Islet precursor cell (in vitro differentiated cells): Measurements from ENCODE around the gene OR4D2.

Experiments
- DNase-seq: peaks from one replicate; pipeline ENCODE4 v3.0.0-alpha.2; 2018

The OR4D2 gene

GRCh38 chr17:58176200-58176599 is 9.4 kb downstream of the OR4D2 start:
- DNase-seq = no peak

GRCh38 chr17:58181796-58182195 is 15.0 kb downstream of the OR4D2 start:
- DNase-seq = no peak

GRCh38 chr17:58183514-58183913 is 16.7 kb downstream of the OR4D2 start:
- DNase-seq = peak; percentile 7

- peak; percentile 97 for DNase-seq
These were observed 17.7 kb downstream of the OR4D2 start for GRCh38 chr17:58184308-58184985.

- DNase-seq = peak; percentile 54
These were observed 18.4 kb downstream of the OR4D2 start for GRCh38 chr17:58184986-58185761.

- DNase-seq = peak; percentile 39
These were observed 19.8 kb downstream of the OR4D2 start for GRCh38 chr17:58186591-58186990.

- DNase-seq = peak; percentile 53
These were observed 20.3 kb downstream of the OR4D2 start for GRCh38 chr17:58187063-58187462.

- DNase-seq = peak; percentile 46
These were observed 20.9 kb downstream of the OR4D2 start for GRCh38 chr17:58187675-58188074.

- DNase-seq = peak; percentile 52
These were observed 22.8 kb downstream of the OR4D2 start for GRCh38 chr17:58189436-58190146.

- DNase-seq = peak; percentile 63
These were observed 24.6 kb downstream of the OR4D2 start for GRCh38 chr17:58191241-58191896.

GRCh38 chr17:58192612-58193011 is 25.8 kb downstream of the OR4D2 start, which contains the start of gene EPX:
TSS of gene EPX (plus strand) at chr17:58192726. CDS start at chr17:58192847, 121 bp downstream.
- peak; percentile 50 for DNase-seq

- peak; percentile 50 for DNase-seq
These were observed 27.0 kb downstream of the OR4D2 start for GRCh38 chr17:58193641-58194255.

GRCh38 chr17:58195518-58196123 is 28.8 kb downstream of the OR4D2 start:
- DNase-seq = no peak

GRCh38 chr17:58196610-58197009 is 29.8 kb downstream of the OR4D2 start:
- DNase-seq = no peak

GRCh38 chr17:58200024-58200633 is 33.3 kb downstream of the OR4D2 start:
- peak; percentile 92 for DNase-seq

GRCh38 chr17:58202859-58203258 is 36.1 kb downstream of the OR4D2 start:
- DNase-seq = peak; percentile 51

- DNase-seq = peak; percentile 51
These were observed 38.0 kb downstream of the OR4D2 start for GRCh38 chr17:58204796-58205195.

- DNase-seq = peak; percentile 49
These were observed 39.2 kb downstream of the OR4D2 start for GRCh38 chr17:58205936-58206335.

GRCh38 chr17:58207451-58207850 is 40.7 kb downstream of the OR4D2 start:
- DNase-seq = no peak

GRCh38 chr17:58208344-58208743 is 41.6 kb downstream of the OR4D2 start:
- DNase-seq = no peak

- peak; percentile 63 for DNase-seq
These were observed 44.1 kb downstream of the OR4D2 start for GRCh38 chr17:58210922-58211321.

GRCh38 chr17:58215685-58216084 is 48.9 kb downstream of the OR4D2 start:
- no peak for DNase-seq
